ENCODE data around the gene VPREB1. TPM values are rescaled to one million over a fixed set of nuclear protein-coding genes. Genes with fewer than 3 reads are reported as not detected.

The VPREB1 gene
- total RNA-seq, 2 experiments from 2014 or later = not detected

GRCh38 chr22:22226448-22227187, 18.0 kb upstream of the VPREB1 start:
- no peaks in the 10 kb centered on the region for H3K9me3 Mint-ChIP-seq
- peaks cover 3% of the 10 kb centered on the region for H3K4me1 Mint-ChIP-seq
- ATAC-seq (ENCODE audit: low read depth) = no peak
- POLR2A ChIA-PET = interaction anchor here (0.6 to 0.7 kb wide), 3 partner anchors 10 to 150 kb away, joined by 3 to 8 read pairs (median 4); no protein-coding TSS in a partner anchor
- H3K36me3 Mint-ChIP-seq = no peaks in the 10 kb centered on the region
- H3K27me3 Mint-ChIP-seq = peaks cover 8% of the 10 kb centered on the region
- H3K4me3 Mint-ChIP-seq = no peak overlapping the region
- H3K27ac Mint-ChIP-seq = no peak overlapping the region
- DNase-seq = no peak

- Mint-ChIP-seq H3K4me1 (peaks cover 4% of the 10 kb centered on the region), H3K27me3 (peaks cover 8% of the 10 kb centered on the region), H3K36me3 (no peaks in the 10 kb centered on the region), H3K4me3 (no peak overlapping the region), H3K27ac (no peak overlapping the region), H3K9me3 (no peaks in the 10 kb centered on the region)
- ATAC-seq (ENCODE audit: low read depth) (no peak), DNase-seq (no peak)
- POLR2A ChIA-PET = no interaction called here
Observed at GRCh38 chr22:22228421-22228820, 16.2 kb upstream of the VPREB1 start.

GRCh38 chr22:22228921-22229320, 15.7 kb upstream of the VPREB1 start:
- DNase-seq (no peak), ATAC-seq (ENCODE audit: low read depth) (no peak)
- Mint-ChIP-seq H3K36me3 (no peaks in the 10 kb centered on the region), H3K4me3 (no peak overlapping the region), H3K4me1 (peaks cover 5% of the 10 kb centered on the region), H3K9me3 (no peaks in the 10 kb centered on the region), H3K27me3 (peaks cover 8% of the 10 kb centered on the region), H3K27ac (no peak overlapping the region)
- POLR2A ChIA-PET = no interaction called here

GRCh38 chr22:22229683-22230420, 14.7 kb upstream of the VPREB1 start:
- H3K27ac Mint-ChIP-seq = no peak overlapping the region
- no peak for DNase-seq
- peaks cover 9% of the 10 kb centered on the region for H3K4me1 Mint-ChIP-seq
- POLR2A ChIA-PET = no interaction called here
- ATAC-seq (ENCODE audit: low read depth) = no peak
- peaks cover 8% of the 10 kb centered on the region for H3K27me3 Mint-ChIP-seq
- H3K36me3 Mint-ChIP-seq = no peaks in the 10 kb centered on the region
- H3K9me3 Mint-ChIP-seq = no peaks in the 10 kb centered on the region
- no peak overlapping the region for H3K4me3 Mint-ChIP-seq

GRCh38 chr22:22230438-22230837, 14.1 kb upstream of the VPREB1 start:
- ATAC-seq (ENCODE audit: low read depth) (no peak), DNase-seq (no peak)
- Mint-ChIP-seq H3K9me3 (no peaks in the 10 kb centered on the region), H3K4me3 (no peak overlapping the region), H3K36me3 (no peaks in the 10 kb centered on the region), H3K27ac (no peak overlapping the region), H3K4me1 (peaks cover 11% of the 10 kb centered on the region), H3K27me3 (peaks cover 8% of the 10 kb centered on the region)
- POLR2A ChIA-PET = no interaction called here

- Mint-ChIP-seq H3K9me3 (no peaks in the 10 kb centered on the region), H3K4me3 (no peak overlapping the region), H3K27me3 (peaks cover 8% of the 10 kb centered on the region), H3K36me3 (no peaks in the 10 kb centered on the region), H3K4me1 (peaks cover 14% of the 10 kb centered on the region), H3K27ac (no peak overlapping the region)
- DNase-seq = no peak
- POLR2A ChIA-PET = no interaction called here
- no peak for ATAC-seq (ENCODE audit: low read depth)
Observed at GRCh38 chr22:22233081-22233480, 11.5 kb upstream of the VPREB1 start.

- POLR2A ChIA-PET = interaction anchor here (0.9 kb wide), 1 partner anchor 25 kb away, joined by 3 read pairs; no protein-coding TSS in a partner anchor
- Mint-ChIP-seq H3K4me3 (no peak overlapping the region), H3K27ac (no peak overlapping the region), H3K27me3 (no peaks in the 10 kb centered on the region), H3K9me3 (no peaks in the 10 kb centered on the region), H3K36me3 (no peaks in the 10 kb centered on the region), H3K4me1 (peaks cover 13% of the 10 kb centered on the region)
- ATAC-seq (ENCODE audit: low read depth) = no peak
- peak; percentile 49 for DNase-seq
Observed at GRCh38 chr22:22235558-22235957, 9.0 kb upstream of the VPREB1 start.

- H3K9me3 Mint-ChIP-seq = no peaks in the 10 kb centered on the region
- no peaks in the 10 kb centered on the region for H3K36me3 Mint-ChIP-seq
- POLR2A ChIA-PET = no interaction called here
- peaks cover 2% of the 10 kb centered on the region for H3K27me3 Mint-ChIP-seq
- H3K4me1 Mint-ChIP-seq = peaks cover 10% of the 10 kb centered on the region
- ATAC-seq (ENCODE audit: low read depth) (no peak), DNase-seq (no peak)
- no peak overlapping the region for H3K27ac Mint-ChIP-seq
- no peak overlapping the region for H3K4me3 Mint-ChIP-seq
Observed at GRCh38 chr22:22237521-22237920, 7.1 kb upstream of the VPREB1 start.

- ATAC-seq (ENCODE audit: low read depth) (no peak), DNase-seq (no peak)
- no peaks in the 10 kb centered on the region for H3K36me3 Mint-ChIP-seq
- H3K27me3 Mint-ChIP-seq = peaks cover 2% of the 10 kb centered on the region
- H3K9me3 Mint-ChIP-seq = no peaks in the 10 kb centered on the region
- peaks cover 10% of the 10 kb centered on the region for H3K4me1 Mint-ChIP-seq
- POLR2A ChIA-PET = interaction anchor here (0.7 kb wide), 1 partner anchor 32 kb away, joined by 7 read pairs; no protein-coding TSS in a partner anchor
- H3K4me3 Mint-ChIP-seq = no peak overlapping the region
- no peak overlapping the region for H3K27ac Mint-ChIP-seq
Observed at GRCh38 chr22:22239311-22239939, 5.2 kb upstream of the VPREB1 start.

- POLR2A ChIA-PET = no interaction called here
Observed at GRCh38 chr22:22241554-22241898, 3.1 kb upstream of the VPREB1 start.

GRCh38 chr22:22242488-22242887, 2.1 kb upstream of the VPREB1 start:
- DNase-seq (no peak), ATAC-seq (ENCODE audit: low read depth) (no peak)
- POLR2A ChIA-PET = no interaction called here
- Mint-ChIP-seq H3K4me3 (no peak overlapping the region), H3K36me3 (no peaks in the 10 kb centered on the region), H3K9me3 (no peaks in the 10 kb centered on the region), H3K27me3 (peaks cover 3% of the 10 kb centered on the region), H3K27ac (no peak overlapping the region), H3K4me1 (peaks cover 7% of the 10 kb centered on the region)

More at GRCh38 chr22:22241554-22241898, 3.1 kb upstream of the VPREB1 start:
- DNase-seq (no peak), ATAC-seq (ENCODE audit: low read depth) (no peak)
- Mint-ChIP-seq H3K36me3 (no peaks in the 10 kb centered on the region), H3K4me3 (no peak overlapping the region), H3K4me1 (peaks cover 7% of the 10 kb centered on the region), H3K27ac (no peak overlapping the region), H3K9me3 (no peaks in the 10 kb centered on the region), H3K27me3 (peaks cover 3% of the 10 kb centered on the region)

GRCh38 chr22:22243033-22243680, 1.4 kb upstream of the VPREB1 start:
- no peak for ATAC-seq (ENCODE audit: low read depth)
- no peak overlapping the region for H3K4me3 Mint-ChIP-seq

GRCh38 chr22:22245256-22245909, 797 bp downstream of the VPREB1 start:
- Mint-ChIP-seq H3K27me3 (peaks cover 3% of the 10 kb centered on the region), H3K9me3 (no peaks in the 10 kb centered on the region), H3K4me3 (no peak overlapping the region), H3K27ac (no peak overlapping the region), H3K4me1 (peaks cover 19% of the 10 kb centered on the region), H3K36me3 (no peaks in the 10 kb centered on the region)
- POLR2A ChIA-PET = no interaction called here
- ATAC-seq (ENCODE audit: low read depth) = no peak
- DNase-seq = no peak

More at GRCh38 chr22:22243033-22243680, 1.4 kb upstream of the VPREB1 start:
- POLR2A ChIA-PET = no interaction called here
- no peaks in the 10 kb centered on the region for H3K9me3 Mint-ChIP-seq
- no peak for DNase-seq
- H3K27me3 Mint-ChIP-seq = peaks cover 3% of the 10 kb centered on the region
- H3K4me1 Mint-ChIP-seq = peaks cover 7% of the 10 kb centered on the region
- H3K36me3 Mint-ChIP-seq = no peaks in the 10 kb centered on the region
- H3K27ac Mint-ChIP-seq = no peak overlapping the region

Data from activated naive CD8-positive, alpha-beta T cell treated with anti-CD3 and anti-CD28 coated beads, Interleukin-2, amount 10 ng/mL, durations not matched to agents 7 days and 5 days (primary cell).